HG03175 (cell line): Measurements from ENCODE around the gene DONSON.

ENCODE experiments used
- ATAC-seq: cut with Tn5 transposase; IDR thresholded peaks from one replicate; pipeline ENCODE4 v1.9.1; 2021; ENCODE audit warnings: mild to moderate bottlenecking, moderate library complexity; ENCODE audit not compliant: unreplicated experiment

The DONSON gene

DNA sequence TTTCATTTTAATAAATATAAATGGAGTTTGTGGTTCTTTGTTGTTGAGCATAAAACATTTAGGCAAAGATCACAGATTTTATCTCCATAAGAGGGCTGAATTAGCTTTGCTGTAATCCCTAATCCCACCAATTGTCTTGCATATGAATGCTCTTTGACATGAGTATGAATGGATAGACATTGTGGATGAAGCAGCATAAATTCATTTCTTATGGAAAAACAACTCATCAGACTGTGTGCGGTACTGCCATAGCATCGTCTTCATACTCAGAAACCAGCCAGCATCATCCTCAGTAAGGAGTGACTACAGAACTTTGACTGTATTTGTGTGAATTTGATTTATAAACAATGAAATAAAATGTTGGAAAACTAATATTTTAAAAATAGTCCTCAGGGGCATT is 26.1 kb downstream of the DONSON start:
- no peak for ATAC-seq

DNA sequence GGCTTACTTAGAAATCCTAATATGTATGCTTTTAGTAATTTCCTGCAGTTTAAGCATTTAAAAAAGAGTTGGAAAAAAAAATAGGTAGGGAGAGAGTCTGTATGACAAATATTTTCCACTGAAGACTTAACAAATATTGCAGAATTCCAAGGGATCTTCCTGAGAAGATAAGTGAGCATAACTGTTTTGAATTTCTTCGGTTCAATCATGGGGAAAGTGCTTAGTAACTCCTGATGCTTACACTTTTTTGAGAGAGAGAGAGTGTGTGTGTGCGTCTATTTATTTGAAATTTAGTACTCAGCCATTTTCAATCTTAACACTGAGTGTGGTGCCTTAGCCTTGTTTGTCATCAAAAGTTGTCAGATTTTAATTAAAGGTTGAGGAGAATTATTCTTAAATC is 27.1 kb downstream of the DONSON start:
- no peak for ATAC-seq

DNA sequence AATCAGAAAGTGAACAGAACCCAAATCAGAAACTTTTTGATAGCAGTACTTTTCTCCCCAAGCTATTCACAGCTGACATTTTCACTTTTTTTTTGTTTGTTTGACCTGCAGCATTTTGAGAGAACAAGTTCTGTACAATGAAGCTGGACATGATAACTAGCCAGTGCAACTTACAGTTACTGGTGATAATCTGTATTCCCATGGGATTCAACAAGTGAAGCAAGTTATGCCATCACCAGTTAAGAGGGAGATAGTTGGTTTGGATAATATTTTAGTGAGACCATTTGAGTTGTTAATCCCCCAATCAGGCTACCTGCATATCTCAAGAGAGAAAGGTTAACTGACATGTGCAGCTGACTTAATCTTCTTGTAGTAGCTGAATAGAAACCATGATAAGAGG is 27.5 kb downstream of the DONSON start:
- ATAC-seq = no peak

GRCh38 chr21:33559813-33560212 is 28.7 kb downstream of the DONSON start:
- ATAC-seq = no peak

DNA sequence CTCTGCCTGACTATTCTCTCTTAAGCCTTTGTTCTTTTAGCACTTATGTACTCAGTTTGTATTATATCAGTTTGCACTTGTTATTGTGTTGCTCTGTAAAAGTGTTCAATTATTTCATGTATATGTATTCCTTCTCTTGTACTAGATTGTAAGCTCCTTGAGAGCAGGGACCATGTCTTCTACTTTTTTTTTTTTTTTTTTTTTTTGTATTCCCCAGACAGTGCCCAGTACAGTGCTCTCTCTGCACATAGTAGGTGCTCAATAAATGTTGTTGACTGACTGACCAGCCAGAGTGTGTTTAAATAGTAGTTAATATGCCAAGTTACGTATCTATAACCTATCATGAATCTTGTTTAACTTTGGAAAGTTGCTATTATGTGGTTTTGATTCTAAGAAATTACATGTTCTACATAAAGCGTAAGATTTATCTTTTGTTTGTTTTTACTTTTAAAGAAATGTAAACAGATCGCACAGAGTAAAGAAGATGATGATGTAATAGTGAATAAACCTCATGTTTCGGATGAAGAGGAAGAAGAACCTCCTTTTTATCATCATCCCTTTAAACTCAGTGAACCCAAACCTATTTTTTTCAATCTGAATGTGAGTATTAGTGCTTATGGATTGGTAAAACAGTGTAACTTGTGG is 29.6 kb downstream of the DONSON start:
- ATAC-seq = no peak

GRCh38 chr21:33557447-33557846 is 31.0 kb downstream of the DONSON start:
- ATAC-seq = no peak

DNA sequence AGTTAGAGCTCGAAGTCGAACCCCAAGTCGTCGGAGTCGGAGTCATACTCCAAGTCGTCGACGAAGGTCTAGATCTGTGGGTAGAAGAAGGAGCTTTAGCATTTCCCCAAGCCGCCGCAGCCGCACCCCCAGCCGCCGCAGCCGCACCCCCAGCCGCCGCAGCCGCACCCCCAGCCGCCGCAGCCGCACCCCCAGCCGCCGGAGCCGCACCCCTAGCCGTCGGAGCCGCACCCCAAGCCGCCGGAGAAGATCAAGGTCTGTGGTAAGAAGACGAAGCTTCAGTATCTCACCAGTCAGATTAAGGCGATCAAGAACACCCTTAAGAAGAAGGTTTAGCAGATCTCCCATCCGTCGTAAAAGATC is 33.5 kb downstream of the DONSON start:
- no peak for ATAC-seq

GRCh38 chr21:33554236-33554981 is 34.1 kb downstream of the DONSON start:
- no peak for ATAC-seq

GRCh38 chr21:33552999-33553598 is 35.4 kb downstream of the DONSON start:
- no peak for ATAC-seq

DNA sequence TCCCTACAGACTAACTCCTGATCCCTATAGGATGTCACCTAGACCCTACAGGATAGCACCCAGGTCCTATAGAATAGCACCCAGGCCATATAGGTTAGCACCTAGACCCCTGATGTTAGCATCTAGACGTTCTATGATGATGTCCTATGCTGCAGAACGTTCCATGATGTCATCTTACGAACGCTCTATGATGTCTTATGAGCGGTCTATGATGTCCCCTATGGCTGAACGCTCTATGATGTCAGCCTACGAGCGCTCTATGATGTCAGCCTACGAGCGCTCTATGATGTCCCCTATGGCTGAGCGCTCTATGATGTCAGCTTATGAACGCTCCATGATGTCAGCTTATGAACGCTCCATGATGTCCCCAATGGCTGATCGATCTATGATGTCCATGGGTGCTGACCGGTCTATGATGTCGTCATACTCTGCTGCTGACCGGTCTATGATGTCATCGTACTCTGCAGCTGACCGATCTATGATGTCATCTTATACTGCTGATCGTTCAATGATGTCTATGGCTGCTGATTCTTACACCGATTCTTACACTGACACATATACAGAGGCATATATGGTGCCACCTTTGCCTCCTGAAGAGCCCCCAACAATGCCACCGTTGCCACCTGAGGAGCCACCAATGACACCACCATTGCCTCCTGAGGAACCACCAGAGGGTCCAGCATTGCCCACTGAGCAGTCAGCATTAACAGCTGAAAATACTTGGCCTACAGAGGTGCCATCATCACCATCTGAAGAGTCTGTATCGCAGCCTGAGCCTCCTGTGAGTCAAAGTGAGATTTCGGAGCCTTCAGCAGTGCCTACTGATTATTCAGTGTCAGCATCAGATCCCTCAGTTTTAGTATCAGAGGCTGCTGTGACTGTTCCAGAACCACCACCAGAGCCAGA is 36.1 kb downstream of the DONSON start:
- ATAC-seq = no peak

GRCh38 chr21:33551664-33552063 is 36.8 kb downstream of the DONSON start:
- no peak for ATAC-seq

- ATAC-seq = no peak
These were observed 37.5 kb downstream of the DONSON start for GRCh38 chr21:33550772-33551660.

- ATAC-seq = no peak
These were observed 38.4 kb downstream of the DONSON start for GRCh38 chr21:33549848-33550771.

DNA sequence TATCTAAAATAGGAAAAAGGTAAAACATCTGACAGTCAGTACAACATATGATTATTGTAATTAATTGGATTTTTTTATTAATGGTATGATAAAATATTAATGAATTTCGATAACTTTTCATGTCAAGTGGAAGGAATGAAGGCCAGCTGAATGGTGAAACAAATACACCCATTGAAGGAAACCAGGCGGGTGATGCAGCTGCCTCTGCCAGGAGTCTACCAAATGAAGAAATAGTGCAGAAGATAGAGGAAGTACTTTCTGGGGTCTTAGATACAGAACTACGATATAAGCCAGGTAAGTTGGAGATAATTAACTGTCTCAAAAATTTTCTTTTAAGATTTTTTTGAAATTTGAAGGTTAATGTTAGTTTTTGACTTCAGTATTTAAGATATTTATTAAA is 42.4 kb downstream of the DONSON start:
- ATAC-seq = no peak

- no peak for ATAC-seq
These were observed 43.9 kb downstream of the DONSON start for GRCh38 chr21:33544451-33545195.

- no peak for ATAC-seq
These were observed 44.9 kb downstream of the DONSON start for GRCh38 chr21:33543505-33544129.

GRCh38 chr21:33542640-33543504 is 45.6 kb downstream of the DONSON start, which contains the start of gene SON:
Gene SON, plus strand, starts transcription at chr21:33543038. Its CDS starts 55 bp downstream, at chr21:33543093.
- peak; percentile 92 for ATAC-seq
